ENCODE results near the gene GALNT17.

DNA sequence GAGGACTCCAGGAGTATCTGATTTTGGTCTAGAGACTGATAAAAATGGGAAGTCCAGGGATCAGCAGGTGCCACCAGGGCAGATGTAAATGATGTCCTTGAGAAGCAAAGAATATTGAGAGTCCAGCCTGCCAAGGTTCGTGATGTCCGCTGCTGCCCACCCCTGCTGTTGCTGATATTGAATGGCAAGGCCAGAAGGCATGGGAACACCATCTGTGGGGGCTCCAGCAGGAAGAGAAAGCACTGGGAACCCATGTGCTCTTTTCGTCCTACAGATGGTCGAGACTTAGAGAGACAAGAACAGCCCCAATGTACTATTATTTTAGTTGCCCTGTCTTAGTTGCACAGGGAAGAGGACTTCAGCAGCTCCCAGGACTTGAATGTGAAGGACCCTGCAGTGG lies 363.9 kb downstream of the GALNT17 start:
- TF ChIP-seq, protein P1, sequence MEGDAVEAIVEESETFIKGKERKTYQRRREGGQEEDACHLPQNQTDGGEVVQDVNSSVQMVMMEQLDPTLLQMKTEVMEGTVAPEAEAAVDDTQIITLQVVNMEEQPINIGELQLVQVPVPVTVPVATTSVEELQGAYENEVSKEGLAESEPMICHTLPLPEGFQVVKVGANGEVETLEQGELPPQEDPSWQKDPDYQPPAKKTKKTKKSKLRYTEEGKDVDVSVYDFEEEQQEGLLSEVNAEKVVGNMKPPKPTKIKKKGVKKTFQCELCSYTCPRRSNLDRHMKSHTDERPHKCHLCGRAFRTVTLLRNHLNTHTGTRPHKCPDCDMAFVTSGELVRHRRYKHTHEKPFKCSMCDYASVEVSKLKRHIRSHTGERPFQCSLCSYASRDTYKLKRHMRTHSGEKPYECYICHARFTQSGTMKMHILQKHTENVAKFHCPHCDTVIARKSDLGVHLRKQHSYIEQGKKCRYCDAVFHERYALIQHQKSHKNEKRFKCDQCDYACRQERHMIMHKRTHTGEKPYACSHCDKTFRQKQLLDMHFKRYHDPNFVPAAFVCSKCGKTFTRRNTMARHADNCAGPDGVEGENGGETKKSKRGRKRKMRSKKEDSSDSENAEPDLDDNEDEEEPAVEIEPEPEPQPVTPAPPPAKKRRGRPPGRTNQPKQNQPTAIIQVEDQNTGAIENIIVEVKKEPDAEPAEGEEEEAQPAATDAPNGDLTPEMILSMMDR (optimal IDR thresholded peaks at IDR 0.05 in 1 of 3, IDR thresholded peaks at IDR 0.05 in 1 of 3, conservative IDR thresholded peaks at IDR 0.05 in 1 of 3; ENCODE audit: extremely low read depth in 1 of 3, insufficient read depth in 2 of 3, low read length in 3 of 3): no peak
- no peak for TF ChIP-seq EZH2 (IDR thresholded peaks at IDR 0.05; ENCODE audit: low read length)
